PC-3 (cell line): Measurements from ENCODE around the gene ENTR1. TPM values are rescaled to one million over a fixed set of nuclear protein-coding genes. Genes with fewer than 3 reads are reported as not detected.

Experiments used
- ATAC-seq: fragments of 200-7000 bp; cut with Tn5 transposase; 2 replicates; pipeline ENCODE4 v1.9.1; 2020; ENCODE audit warnings: mild to moderate bottlenecking, moderate library complexity
- BruUV-seq: library from RNA; stranded (reverse); fragments of 400-500 nt; replicated peaks from 2 replicates; lab custom pipeline; 2021; lab: Mats Ljungman, UMichigan
- CTCF ChIA-PET: fragments of 300-600 bp; sonication (Branson Sonifier 250); formaldehyde crosslinking; loops from one replicate; lab custom pipeline; 2022; ENCODE audit warnings: antibody characterized with exemption; lab: Charles Lee
- POLR2A ChIA-PET: fragments of 300-600 bp; sonication (Branson Sonifier 250); formaldehyde crosslinking; loops from one replicate; lab custom pipeline; 2022; ENCODE audit warnings: antibody characterized with exemption; ENCODE audit not compliant: unreplicated experiment; lab: Charles Lee
- DNase-seq: peaks from one replicate; pipeline ENCODE4 v3.0.0-alpha.2; 2015
- H2AFZ ChIP-seq: fragments of 300-600 bp; sonication (generic); 2 replicates; pipeline ENCODE4 v1.6.0; 2016; ENCODE audit warnings: antibody characterized with exemption, low read length
- H3F3A ChIP-seq: fragments of 300-600 bp; sonication (generic); one replicate; pipeline ENCODE4 v1.6.0; 2017; ENCODE audit warnings: antibody characterized with exemption, low read length, control low read depth, mild to moderate bottlenecking; ENCODE audit not compliant: unreplicated experiment
- H3K27ac ChIP-seq: fragments of 300-600 bp; sonication (generic); 2 replicates; pipeline ENCODE4 v1.5.1; 2016; ENCODE audit warnings: mild to moderate bottlenecking, low read length
- H3K27me3 ChIP-seq: fragments of 300-600 bp; sonication (generic); 2 replicates; pipeline ENCODE4 v1.6.1; 2016; ENCODE audit warnings: low read length, mixed read lengths
- H3K36me3 ChIP-seq: fragments of 300-600 bp; sonication (generic); 2 replicates; pipeline ENCODE4 v1.6.1; 2016; ENCODE audit warnings: low read depth, mixed run types, low read length, mixed read lengths
- H3K4me1 ChIP-seq: fragments of 300-600 bp; sonication (generic); 2 replicates; pipeline ENCODE4 v1.5.1; 2016; ENCODE audit warnings: low read length; ENCODE audit not compliant: insufficient read depth
- H3K4me2 ChIP-seq: fragments of 300-600 bp; sonication (generic); 2 replicates; pipeline ENCODE4 v1.6.0; 2016; ENCODE audit warnings: low read length
- H3K4me3 ChIP-seq: fragments of 300-600 bp; sonication (generic); 2 replicates; pipeline ENCODE4 v1.5.1; 2016; ENCODE audit warnings: mild to moderate bottlenecking, low read length, mixed read lengths
- H3K79me2 ChIP-seq: fragments of 300-600 bp; sonication (generic); 2 replicates; pipeline ENCODE4 v1.6.1; 2017; ENCODE audit warnings: low read length, mixed read lengths
- H3K9ac ChIP-seq: fragments of 300-600 bp; sonication (generic); 2 replicates; pipeline ENCODE4 v1.6.0; 2016; ENCODE audit warnings: mild to moderate bottlenecking, low read length
- H3K9me2 ChIP-seq: fragments of 300-600 bp; sonication (generic); replicated peaks from 2 replicates; pipeline ENCODE4 v1.6.1; 2016; ENCODE audit warnings: mixed run types, low read length, mixed read lengths
- H3K9me3 ChIP-seq: fragments of 300-600 bp; sonication (generic); 2 replicates; pipeline ENCODE4 v1.6.1; 2016; ENCODE audit warnings: low read length, mixed read lengths
- H4K20me1 ChIP-seq: fragments of 300-600 bp; sonication (generic); 2 replicates; pipeline ENCODE4 v1.6.1; 2016; ENCODE audit warnings: low read length, mixed read lengths
- CTCF ChIP-seq: fragments of 300-600 bp; sonication (generic); conservative IDR thresholded peaks from 2 replicates; pipeline ENCODE4 v1.5.1; 2017; ENCODE audit warnings: antibody characterized with exemption, low read depth, mild to moderate bottlenecking, low read length
- EZH2 ChIP-seq: fragments of 300-600 bp; sonication (generic); IDR thresholded peaks from one replicate; pipeline ENCODE4 v1.6.1; 2017; ENCODE audit warnings: antibody characterized with exemption, mild to moderate bottlenecking, low read length; ENCODE audit not compliant: unreplicated experiment
- EZH2phosphoT487 ChIP-seq: fragments of 300-600 bp; sonication (generic); IDR thresholded peaks from 2 replicates; pipeline ENCODE4 v1.6.1; 2018; ENCODE audit warnings: mild to moderate bottlenecking, antibody characterized with exemption, low read length, borderline replicate concordance
- intact Hi-C: fragments of 100-400 bp; cut with micrococcal nuclease; formaldehyde crosslinking; loops from 2 replicates; pipeline ENCODE4 v1.9.0; 2023
- total RNA-seq: library from RNA; depleted of rRNA; stranded (reverse); fragments of >200 nt; gene quantifications from 2 replicates; pipeline ENCODE4 v1.2.3, GENCODE V29; 2014

The ENTR1 gene
- total RNA-seq, 1 experiment from 2014 or later = 32.3 TPM

GRCh38 chr9:136398286-136398685 lies 12.1 kb downstream of the ENTR1 start:
- Histone ChIP-seq H3K9ac (peak overlapping the region; percentile 82; the same call in 1 of the 2 replicates), H3K36me3 (peaks cover 7% of the 10 kb centered on the region), H3K27me3 (no peaks in the 10 kb centered on the region), H4K20me1 (no peaks in the 10 kb centered on the region), H3K4me3 (peak overlapping the region; percentile 91; the same call in 1 of the 2 replicates), H3K9me3 (no peaks in the 10 kb centered on the region), H3K9me2 (no peaks in the 10 kb centered on the region), H3K27ac (no peak overlapping the region), H3K79me2 (peaks cover 23% of the 10 kb centered on the region), H3K4me1 (peaks cover 12% of the 10 kb centered on the region), H3K4me2 (peak overlapping the region; percentile 94), H2AFZ (no peak overlapping the region), H3F3A (no peaks in the 10 kb centered on the region)
- ChIA-PET POLR2A (no interaction called here), CTCF (interaction anchor here (1.4 kb wide), 1 partner anchor 52 kb away, joined by 3 read pairs; no protein-coding TSS in a partner anchor)
- intact Hi-C loops = no loop called here
- ATAC-seq (no peak), DNase-seq (no peak)
- TF ChIP-seq EZH2 (no peak), CTCF (no peak), EZH2phosphoT487 (no peak)
- BruUV-seq = no TSS peak

GRCh38 chr9:136397643-136398042 lies 12.8 kb downstream of the ENTR1 start:
- no peak for TF ChIP-seq CTCF
- no peak for TF ChIP-seq EZH2
- no peak for TF ChIP-seq EZH2phosphoT487

GRCh38 chr9:136396219-136396515 lies 14.2 kb downstream of the ENTR1 start:
- no peaks in the 10 kb centered on the region for H4K20me1 ChIP-seq
- no peaks in the 10 kb centered on the region for H3K27me3 ChIP-seq
- no peak for DNase-seq
- H3K36me3 ChIP-seq = peaks cover 7% of the 10 kb centered on the region
- TF ChIP-seq EZH2 (no peak), CTCF (no peak), EZH2phosphoT487 (no peak)
- intact Hi-C loops = no loop called here
- ChIA-PET CTCF (no interaction called here), POLR2A (interaction anchor here (1.0 kb wide), 1 partner anchor 33 kb away, joined by 6 read pairs; no protein-coding TSS in a partner anchor)
- H3K4me3 ChIP-seq = no peak overlapping the region
- BruUV-seq = no TSS peak
- H3K79me2 ChIP-seq = peaks cover 23% of the 10 kb centered on the region
- peaks cover 12% of the 10 kb centered on the region for H3K4me1 ChIP-seq
- no peak overlapping the region for H3K27ac ChIP-seq
- H3K9me2 ChIP-seq = no peaks in the 10 kb centered on the region
- peak; percentile 6; the same call in 1 of the 2 replicates for ATAC-seq
- no peak overlapping the region for H3K4me2 ChIP-seq
- H3F3A ChIP-seq = no peaks in the 10 kb centered on the region
- H2AFZ ChIP-seq = no peak overlapping the region
- no peak overlapping the region for H3K9ac ChIP-seq
- no peaks in the 10 kb centered on the region for H3K9me3 ChIP-seq

More at GRCh38 chr9:136397643-136398042, 12.8 kb downstream of the ENTR1 start:
- H3K9me3 ChIP-seq = no peaks in the 10 kb centered on the region
- no peak overlapping the region for H3K27ac ChIP-seq
- no peaks in the 10 kb centered on the region for H3K27me3 ChIP-seq
- peaks cover 23% of the 10 kb centered on the region for H3K79me2 ChIP-seq
- POLR2A ChIA-PET = no interaction called here
- ATAC-seq = no peak
- DNase-seq = no peak
- BruUV-seq = no TSS peak
- H3K4me3 ChIP-seq = no peak overlapping the region
- H3F3A ChIP-seq = no peaks in the 10 kb centered on the region
- no peaks in the 10 kb centered on the region for H4K20me1 ChIP-seq
- no peak overlapping the region for H2AFZ ChIP-seq
- intact Hi-C loops = no loop called here
- H3K9me2 ChIP-seq = no peaks in the 10 kb centered on the region
- peaks cover 7% of the 10 kb centered on the region for H3K36me3 ChIP-seq
- CTCF ChIA-PET = no interaction called here
- peaks cover 12% of the 10 kb centered on the region for H3K4me1 ChIP-seq
- no peak overlapping the region for H3K9ac ChIP-seq
- H3K4me2 ChIP-seq = no peak overlapping the region
